Body of pancreas (tissue), 4 donors: ENCODE measurements around the gene MPO.

Experiments used
- CTCF ChIP-seq, 7 experiments: fragments of 450-650 bp in 4 of 7; fragments of 200-600 bp in 3 of 7; sonication (generic) in 3 of 7; IDR thresholded peaks; one replicate each; pipeline ENCODE4 v1.5.1; 2016 to 2019; ENCODE audit warnings: antibody characterized with exemption in 7 of 7
- POLR2A ChIP-seq, 3 donors: fragments of 450-650 bp; IDR thresholded peaks; one replicate each; pipeline ENCODE4 v1.6.1; 2016; ENCODE audit warnings: antibody characterized with exemption in 3 of 3, mild to moderate bottlenecking in 2 of 3

GRCh38 chr17:58276423-58276822, 4.3 kb downstream of the MPO start:
- no peak for TF ChIP-seq POLR2A (IDR thresholded peaks at IDR 0.05)
- no peak for TF ChIP-seq CTCF (IDR thresholded peaks at IDR 0.05)
